ENCODE data around the gene RFX8. TPM values are rescaled to one million over a fixed set of nuclear protein-coding genes. Genes with fewer than 3 reads are reported as not detected.
"Not testable (repeated sequence)": the region's sequence is repeated elsewhere in the genome, so short reads cannot be mapped to it uniquely, and the experiment has no call there.

RFX8 gene
- total RNA-seq, 1 donor from 2014 or later = not detected

- DNase-seq (ENCODE audit: low read depth) = no peak
These were observed 95.8 kb downstream of the RFX8 start for GRCh38 chr2:101379091-101379490.

- no peak for DNase-seq (ENCODE audit: low read depth)
These were observed 99.3 kb downstream of the RFX8 start for GRCh38 chr2:101375653-101376052.

GRCh38 chr2:101374821-101375561, 99.9 kb downstream of the RFX8 start:
- no peak for DNase-seq (ENCODE audit: low read depth)

GRCh38 chr2:101372792-101373191, 102.1 kb downstream of the RFX8 start:
- no peak for DNase-seq (ENCODE audit: low read depth)

GRCh38 chr2:101371636-101372035, 103.3 kb downstream of the RFX8 start:
- DNase-seq (ENCODE audit: low read depth) = no peak

- DNase-seq (ENCODE audit: low read depth) = no peak
These were observed 105.8 kb downstream of the RFX8 start for GRCh38 chr2:101369100-101369499.

- DNase-seq (ENCODE audit: low read depth) = no peak
These were observed 106.5 kb downstream of the RFX8 start for GRCh38 chr2:101368376-101368775.

- DNase-seq (ENCODE audit: low read depth) = no peak
These were observed 107.4 kb downstream of the RFX8 start for GRCh38 chr2:101367508-101367907.

- no peak for DNase-seq (ENCODE audit: low read depth)
These were observed 110.0 kb downstream of the RFX8 start for GRCh38 chr2:101364878-101365277.

GRCh38 chr2:101362777-101363176, 112.1 kb downstream of the RFX8 start:
- DNase-seq (ENCODE audit: low read depth) = no peak

- DNase-seq (ENCODE audit: low read depth) = no peak
These were observed 112.6 kb downstream of the RFX8 start for GRCh38 chr2:101362316-101362715.

GRCh38 chr2:101361522-101361921, 113.4 kb downstream of the RFX8 start:
- no peak for DNase-seq (ENCODE audit: low read depth)

- DNase-seq (ENCODE audit: low read depth) = no peak
These were observed 113.8 kb downstream of the RFX8 start for GRCh38 chr2:101361121-101361520.

GRCh38 chr2:101360232-101360631, 114.7 kb downstream of the RFX8 start:
- DNase-seq (ENCODE audit: low read depth) = peak; percentile 88

GRCh38 chr2:101359410-101359954, 115.4 kb downstream of the RFX8 start:
- DNase-seq (ENCODE audit: low read depth) = no peak

GRCh38 chr2:101357376-101357775, 117.5 kb downstream of the RFX8 start:
- DNase-seq (ENCODE audit: low read depth) = peak; percentile 65

GRCh38 chr2:101356521-101356920, 118.4 kb downstream of the RFX8 start:
- DNase-seq (ENCODE audit: low read depth) = peak; percentile 20

GRCh38 chr2:101356055-101356454, 118.9 kb downstream of the RFX8 start:
- DNase-seq (ENCODE audit: low read depth) = no peak

GRCh38 chr2:101355401-101356054, 119.4 kb downstream of the RFX8 start:
- DNase-seq (ENCODE audit: low read depth) = peak; percentile 11

- DNase-seq (ENCODE audit: low read depth) = no peak
These were observed 120.2 kb downstream of the RFX8 start for GRCh38 chr2:101354420-101355311.

GRCh38 chr2:101352631-101353030, 122.3 kb downstream of the RFX8 start:
- DNase-seq (ENCODE audit: low read depth) = not testable (repeated sequence)

GRCh38 chr2:101351207-101351606, 123.7 kb downstream of the RFX8 start:
- no peak for DNase-seq (ENCODE audit: low read depth)

Data from renal cortical epithelial cell (primary cell).